ENCODE data around the gene AHCYL1.
"Not testable (repeated sequence)": the region's sequence is repeated elsewhere in the genome, so short reads cannot be mapped to it uniquely, and the experiment has no call there.

AHCYL1 gene

DNA sequence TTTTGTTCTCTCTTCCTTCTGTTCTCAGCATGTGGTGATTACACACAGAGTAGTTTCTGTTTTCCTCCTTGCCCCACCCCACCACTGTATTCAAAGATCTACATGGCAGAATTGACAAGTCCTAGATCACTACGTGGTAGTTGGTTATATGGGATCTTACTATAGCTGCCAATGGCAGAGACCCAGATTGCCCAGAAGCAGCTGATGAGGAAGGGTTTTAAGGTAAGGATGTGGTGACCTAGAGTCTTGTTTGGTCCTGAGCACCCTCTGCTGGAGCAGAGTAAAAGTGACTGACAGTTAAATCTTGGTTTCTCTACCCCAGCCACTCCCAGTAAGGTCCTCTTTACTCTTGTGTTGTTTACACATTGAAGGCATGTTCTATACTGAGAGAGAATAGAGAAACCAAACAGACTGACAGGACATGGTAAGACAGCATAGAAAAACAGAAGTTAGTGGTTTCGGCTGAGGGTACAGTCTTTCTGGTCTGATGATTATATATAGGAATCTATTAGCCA, 27.0 kb downstream of the AHCYL1 start:
- DNase-seq (ENCODE audit: extremely low read depth, low read depth), result no peak
- TF ChIP-seq CTCF (IDR thresholded peaks at IDR 0.05; ENCODE audit: low read depth, low read length, missing control alignments), result peak; percentile 54
- no peak overlapping the region for H3K4me3 ChIP-seq (replicated peaks; ENCODE audit: low read depth, low read length)

DNA sequence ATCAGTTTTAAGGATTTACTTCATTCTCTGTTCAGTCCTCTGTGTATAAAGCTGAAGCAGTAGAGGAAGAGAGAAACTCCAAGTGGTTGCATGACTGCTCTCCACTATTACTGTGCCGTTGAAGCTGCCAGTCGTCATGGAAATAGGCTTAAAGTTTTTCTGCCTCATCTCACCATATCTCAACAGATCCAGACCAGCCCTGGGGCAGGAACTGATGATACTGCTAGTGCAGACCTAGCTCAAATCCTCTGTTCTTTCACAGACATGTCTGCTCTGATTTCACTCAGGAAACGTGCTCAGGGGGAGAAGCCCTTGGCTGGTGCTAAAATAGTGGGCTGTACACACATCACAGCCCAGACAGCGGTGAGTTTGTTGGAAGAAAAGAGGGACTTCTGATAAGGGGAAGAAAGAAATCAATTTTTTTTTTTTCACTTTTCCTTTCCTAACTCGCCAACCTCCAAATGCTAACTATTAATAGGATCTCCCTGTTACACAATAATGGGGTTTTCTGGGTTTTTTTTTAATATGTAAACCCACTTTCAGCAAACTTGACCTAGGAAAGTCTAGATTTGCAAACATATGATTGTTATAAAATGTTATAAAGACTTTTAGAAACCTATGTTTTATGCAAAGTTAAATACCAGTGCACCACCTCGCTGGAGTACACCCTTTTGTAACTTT, 27.7 kb downstream of the AHCYL1 start:
- no peak overlapping the region for H3K4me3 ChIP-seq (replicated peaks; ENCODE audit: low read depth, low read length)
- no peak for DNase-seq (ENCODE audit: extremely low read depth, low read depth)

GRCh38 chr1:110017792-110018191, 33.2 kb downstream of the AHCYL1 start:
- DNase-seq (ENCODE audit: extremely low read depth, low read depth), result no peak
- no peak for TF ChIP-seq CTCF (IDR thresholded peaks at IDR 0.05; ENCODE audit: low read depth, low read length, missing control alignments)
- no peak overlapping the region for H3K4me3 ChIP-seq (replicated peaks; ENCODE audit: low read depth, low read length)

More for the DNA sequence above, 27.7 kb downstream of the AHCYL1 start:
- TF ChIP-seq CTCF (IDR thresholded peaks at IDR 0.05; ENCODE audit: low read depth, low read length, missing control alignments), result no peak

GRCh38 chr1:110018396-110018795, 33.8 kb downstream of the AHCYL1 start:
- TF ChIP-seq CTCF (IDR thresholded peaks at IDR 0.05; ENCODE audit: low read depth, low read length, missing control alignments), result no peak
- no peak overlapping the region for H3K4me3 ChIP-seq (replicated peaks; ENCODE audit: low read depth, low read length)
- DNase-seq (ENCODE audit: extremely low read depth, low read depth), result no peak

DNA sequence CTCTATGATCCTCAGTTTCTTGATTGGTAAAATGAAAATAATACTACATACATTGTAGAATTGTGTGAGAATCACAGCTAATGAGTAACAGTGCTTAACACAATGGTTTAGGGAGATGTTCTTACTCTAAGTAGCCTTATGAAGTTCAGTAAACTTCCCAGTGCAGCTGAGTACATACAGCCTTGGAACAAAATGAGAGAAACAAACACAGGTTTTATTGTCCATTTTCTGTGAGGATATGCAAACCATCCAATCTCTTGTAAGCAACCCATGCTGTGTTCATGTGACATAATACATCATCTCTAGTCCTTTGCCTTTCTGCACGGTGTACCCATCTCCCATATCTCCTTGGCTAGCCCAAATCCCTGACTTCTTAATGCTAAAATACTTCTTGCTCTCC, 35.2 kb downstream of the AHCYL1 start:
- TF ChIP-seq CTCF (IDR thresholded peaks at IDR 0.05; ENCODE audit: low read depth, low read length, missing control alignments), result no peak
- no peak for DNase-seq (ENCODE audit: extremely low read depth, low read depth)
- H3K4me3 ChIP-seq (replicated peaks; ENCODE audit: low read depth, low read length), result no peak overlapping the region

DNA sequence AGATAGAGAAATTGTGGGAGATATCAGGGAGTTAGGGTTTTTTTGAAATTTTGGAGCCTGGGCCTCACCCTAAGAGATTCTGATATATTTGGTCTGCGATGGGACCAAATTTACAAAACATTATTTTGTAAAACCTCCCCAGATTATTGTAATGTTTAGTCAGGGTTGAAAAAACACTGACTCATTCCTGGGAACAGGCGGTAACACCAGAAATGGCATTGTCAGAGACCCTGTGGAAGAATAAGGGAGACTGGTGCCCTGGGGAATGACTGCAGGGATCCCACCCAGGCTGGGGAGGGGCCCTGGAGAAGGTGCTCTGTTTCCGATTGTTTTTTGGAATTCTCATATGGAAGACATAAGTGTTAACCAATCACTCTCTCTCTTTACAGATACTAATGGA, 36.7 kb downstream of the AHCYL1 start:
- no peak overlapping the region for H3K4me3 ChIP-seq (replicated peaks; ENCODE audit: low read depth, low read length)
- no peak for TF ChIP-seq CTCF (IDR thresholded peaks at IDR 0.05; ENCODE audit: low read depth, low read length, missing control alignments)
- no peak for DNase-seq (ENCODE audit: extremely low read depth, low read depth)

DNA sequence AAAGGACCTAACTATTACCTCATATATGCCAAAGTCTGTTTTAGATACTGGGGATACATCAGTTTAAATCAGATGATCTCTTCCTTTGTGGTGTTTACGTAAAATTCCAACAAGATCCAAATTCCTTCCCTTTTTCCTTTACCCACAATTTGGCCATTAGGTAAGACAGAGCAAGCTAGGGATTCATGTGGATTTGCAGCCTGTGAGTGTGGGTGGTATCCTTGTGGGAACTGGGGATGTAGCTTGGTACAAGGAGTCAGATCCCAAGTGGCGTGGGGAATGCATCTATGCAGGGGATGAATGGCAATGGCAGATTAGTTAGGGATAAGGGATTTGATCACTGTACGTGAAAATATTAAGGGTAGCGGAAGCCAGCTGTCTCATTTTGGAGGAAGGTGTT, 40.0 kb downstream of the AHCYL1 start:
- DNase-seq (ENCODE audit: extremely low read depth, low read depth), result no peak
- TF ChIP-seq CTCF (IDR thresholded peaks at IDR 0.05; ENCODE audit: low read depth, low read length, missing control alignments), result no peak
- no peak overlapping the region for H3K4me3 ChIP-seq (replicated peaks; ENCODE audit: low read depth, low read length)

GRCh38 chr1:110030687-110031086, 46.1 kb downstream of the AHCYL1 start:
- not testable (repeated sequence) for DNase-seq (ENCODE audit: extremely low read depth, low read depth)

More at GRCh38 chr1:110030687-110031086, 46.1 kb downstream of the AHCYL1 start:
- H3K4me3 ChIP-seq (replicated peaks; ENCODE audit: low read depth, low read length), result not testable (repeated sequence)
